Activated naive CD4-positive, alpha-beta T cell treated with anti-CD3 and anti-CD28 coated beads, Interleukin-2, amount 50 U/mL, for 16 hours (primary cell): Measurements from ENCODE around the gene WDFY4.

Experiments used
- DNase-seq: peaks from one replicate; pipeline ENCODE4 v3.0.0-alpha.2; 2020

Gene WDFY4

GRCh38 chr10:48714088-48714487 is 29.4 kb downstream of the WDFY4 start:
- no peak for DNase-seq

- DNase-seq = no peak
Measured at GRCh38 chr10:48716416-48716815, 31.7 kb downstream of the WDFY4 start.

GRCh38 chr10:48720611-48721010 is 35.9 kb downstream of the WDFY4 start:
- no peak for DNase-seq

GRCh38 chr10:48722153-48723145 is 37.8 kb downstream of the WDFY4 start:
- no peak for DNase-seq

GRCh38 chr10:48724127-48724526 is 39.5 kb downstream of the WDFY4 start:
- DNase-seq = no peak

GRCh38 chr10:48725708-48726107 is 41.0 kb downstream of the WDFY4 start:
- DNase-seq = no peak

GRCh38 chr10:48727866-48728265 is 43.2 kb downstream of the WDFY4 start:
- DNase-seq = no peak

GRCh38 chr10:48729222-48729621 is 44.5 kb downstream of the WDFY4 start:
- DNase-seq = no peak

GRCh38 chr10:48729941-48730457 is 45.3 kb downstream of the WDFY4 start:
- DNase-seq = no peak

GRCh38 chr10:48731141-48731540 is 46.5 kb downstream of the WDFY4 start:
- no peak for DNase-seq

GRCh38 chr10:48731654-48732053 is 47.0 kb downstream of the WDFY4 start:
- DNase-seq = no peak

GRCh38 chr10:48733329-48733728 is 48.7 kb downstream of the WDFY4 start:
- DNase-seq = no peak

GRCh38 chr10:48735836-48736390 is 51.2 kb downstream of the WDFY4 start:
- DNase-seq = no peak

GRCh38 chr10:48736596-48736995 is 51.9 kb downstream of the WDFY4 start:
- DNase-seq = no peak

- no peak for DNase-seq
Measured at GRCh38 chr10:48737886-48738285, 53.2 kb downstream of the WDFY4 start.

- no peak for DNase-seq
Measured at GRCh38 chr10:48739170-48739569, 54.5 kb downstream of the WDFY4 start.

GRCh38 chr10:48740015-48740707 is 55.5 kb downstream of the WDFY4 start:
- DNase-seq = no peak

GRCh38 chr10:48740988-48741387 is 56.3 kb downstream of the WDFY4 start:
- no peak for DNase-seq

- no peak for DNase-seq
Measured at GRCh38 chr10:48742891-48743860, 58.5 kb downstream of the WDFY4 start.

- no peak for DNase-seq
Measured at GRCh38 chr10:48744587-48744986, 59.9 kb downstream of the WDFY4 start.

GRCh38 chr10:48745662-48746245 is 61.1 kb downstream of the WDFY4 start:
- no peak for DNase-seq

GRCh38 chr10:48748573-48748972 is 63.9 kb downstream of the WDFY4 start:
- no peak for DNase-seq
